HepG2 (cell line): ENCODE measurements around the gene PRKAG1. TPM values are rescaled to one million over a fixed set of nuclear protein-coding genes. Genes with fewer than 3 reads are reported as not detected.

Experiments
- DMAP1 ChIP-seq: IDR thresholded peaks from 2 replicates; pipeline ENCODE4 v1.6.1; 2016
- DPF2 ChIP-seq: sonication (generic); formaldehyde crosslinking; IDR thresholded peaks from 2 replicates; pipeline ENCODE4 v1.4.0; 2020; ENCODE audit warnings: mild to moderate bottlenecking, low read depth, missing genetic modification reagents, borderline replicate concordance
- ELF1 ChIP-seq: sonication (generic); formaldehyde crosslinking; IDR thresholded peaks from 2 replicates; pipeline ENCODE4 v1.4.0; 2020; ENCODE audit warnings: missing genetic modification reagents
- FOXK1 ChIP-seq: sonication (generic); formaldehyde crosslinking; IDR thresholded peaks from 2 replicates; pipeline ENCODE4 v1.4.0; 2020; ENCODE audit warnings: low read depth, missing genetic modification reagents, borderline replicate concordance
- IKZF4 ChIP-seq: sonication (generic); formaldehyde crosslinking; IDR thresholded peaks from 2 replicates; pipeline ENCODE4 v1.5.1; 2020; ENCODE audit warnings: borderline replicate concordance, mild to moderate bottlenecking, low read depth, missing genetic modification reagents; ENCODE audit errors: not compliant biosample characterization
- MBD4 ChIP-seq: IDR thresholded peaks from 2 replicates; pipeline ENCODE4 v1.6.1; 2012; ENCODE audit warnings: low read length, inconsistent platforms, borderline replicate concordance
- MIER3 ChIP-seq: IDR thresholded peaks from 2 replicates; pipeline ENCODE4 v1.6.1; 2016; ENCODE audit warnings: missing compliant biosample characterization, borderline replicate concordance
- NCOA5 ChIP-seq: sonication (generic); formaldehyde crosslinking; IDR thresholded peaks from 2 replicates; pipeline ENCODE4 v1.4.0; 2020; ENCODE audit warnings: missing genetic modification reagents
- NPAS2 ChIP-seq: sonication (generic); formaldehyde crosslinking; IDR thresholded peaks from 2 replicates; pipeline ENCODE4 v1.8.0; 2022; ENCODE audit warnings: mild to moderate bottlenecking, missing genetic modification reagents, borderline replicate concordance
- RBM39 ChIP-seq: fragments of 200-400 bp; formaldehyde crosslinking; IDR thresholded peaks from one replicate; pipeline ENCODE4 v1.6.1; 2018; ENCODE audit warnings: antibody characterized with exemption, mild to moderate bottlenecking, low read depth, low read length; ENCODE audit not compliant: poor library complexity, severe bottlenecking
- REXO4 ChIP-seq: sonication (generic); formaldehyde crosslinking; IDR thresholded peaks from 2 replicates; pipeline ENCODE4 v1.8.0; 2022; ENCODE audit warnings: missing genetic modification reagents, mild to moderate bottlenecking, borderline replicate concordance
- U2AF2 ChIP-seq: fragments of 200-400 bp; formaldehyde crosslinking; IDR thresholded peaks from 2 replicates; pipeline ENCODE4 v1.6.1; 2017; ENCODE audit warnings: low read depth, mild to moderate bottlenecking, low read length
- ZNF12 ChIP-seq: sonication (generic); formaldehyde crosslinking; IDR thresholded peaks from 2 replicates; pipeline ENCODE4 v1.5.0; 2020; ENCODE audit warnings: missing genetic modification reagents
- ZNF569 ChIP-seq: sonication (generic); formaldehyde crosslinking; IDR thresholded peaks from 2 replicates; pipeline ENCODE4 v1.5.0; 2020; ENCODE audit warnings: mild to moderate bottlenecking, missing genetic modification reagents, moderate library complexity, borderline replicate concordance
- ZNF572 ChIP-seq: sonication (generic); formaldehyde crosslinking; IDR thresholded peaks from 2 replicates; pipeline ENCODE4 v1.5.1; 2020; ENCODE audit warnings: mild to moderate bottlenecking, missing genetic modification reagents
- ZNF773 ChIP-seq: sonication (generic); formaldehyde crosslinking; IDR thresholded peaks from 2 replicates; pipeline ENCODE4 v1.4.0; 2020; ENCODE audit warnings: missing genetic modification reagents, borderline replicate concordance
- ZNF891 ChIP-seq: sonication (generic); formaldehyde crosslinking; IDR thresholded peaks from 2 replicates; pipeline ENCODE4 v1.5.0; 2020; ENCODE audit warnings: mild to moderate bottlenecking, missing genetic modification reagents
- ZSCAN9 ChIP-seq: IDR thresholded peaks from 2 replicates; pipeline ENCODE4 v1.6.1; 2016; ENCODE audit warnings: borderline replicate concordance
- polyA plus RNA-seq, 8 experiments: library from polyadenylated mRNA; depleted of rRNA in 3 of 8; stranded (reverse) in 7 of 8; unstranded in 1 of 8; fragments of >200 nt; fragmentation: Illumina TruSeq in 4 of 8; extraction: Trizol in 4 of 8; gene quantifications; 2 replicates each; pipeline versions ENCODE4 v1.2.1 to v1.2.3, GENCODE V29; 2011 to 2016; ENCODE audit warnings: low read depth in 4 of 8, missing spikeins in 1 of 8, mixed read lengths in 1 of 8; ENCODE audit not compliant: insufficient read depth in 1 of 8
- total RNA-seq, 5 experiments: library from RNA; depleted of rRNA; stranded (reverse); fragments of >200 nt; fragmentation: Illumina TruSeq; extraction: Trizol; gene quantifications; 2 replicates each; pipeline ENCODE4 v1.2.3, GENCODE V29; 2016; ENCODE audit warnings: low read depth in 1 of 5
- TF ChIP-seq, protein P1 (sequence below): sonication (generic); formaldehyde crosslinking; conservative IDR thresholded peaks from 2 replicates; pipeline ENCODE4 v1.4.0; 2020; ENCODE audit warnings: missing genetic modification reagents
- TF ChIP-seq, protein P2 (sequence below): sonication (generic); formaldehyde crosslinking; IDR thresholded peaks from 2 replicates; pipeline ENCODE4 v1.9.0; 2021; ENCODE audit warnings: mild to moderate bottlenecking, missing genetic modification reagents
- TF ChIP-seq, protein P3 (sequence below): sonication (generic); formaldehyde crosslinking; IDR thresholded peaks from 2 replicates; pipeline ENCODE4 v1.5.0; 2020; ENCODE audit warnings: mild to moderate bottlenecking, missing genetic modification reagents

PRKAG1 gene
- total and polyA plus RNA-seq, 2 of the 13 experiments (the other 11 are each of a cell fraction or from before 2014, with no cell fraction given): 26.1 to 32.8 TPM

DNA sequence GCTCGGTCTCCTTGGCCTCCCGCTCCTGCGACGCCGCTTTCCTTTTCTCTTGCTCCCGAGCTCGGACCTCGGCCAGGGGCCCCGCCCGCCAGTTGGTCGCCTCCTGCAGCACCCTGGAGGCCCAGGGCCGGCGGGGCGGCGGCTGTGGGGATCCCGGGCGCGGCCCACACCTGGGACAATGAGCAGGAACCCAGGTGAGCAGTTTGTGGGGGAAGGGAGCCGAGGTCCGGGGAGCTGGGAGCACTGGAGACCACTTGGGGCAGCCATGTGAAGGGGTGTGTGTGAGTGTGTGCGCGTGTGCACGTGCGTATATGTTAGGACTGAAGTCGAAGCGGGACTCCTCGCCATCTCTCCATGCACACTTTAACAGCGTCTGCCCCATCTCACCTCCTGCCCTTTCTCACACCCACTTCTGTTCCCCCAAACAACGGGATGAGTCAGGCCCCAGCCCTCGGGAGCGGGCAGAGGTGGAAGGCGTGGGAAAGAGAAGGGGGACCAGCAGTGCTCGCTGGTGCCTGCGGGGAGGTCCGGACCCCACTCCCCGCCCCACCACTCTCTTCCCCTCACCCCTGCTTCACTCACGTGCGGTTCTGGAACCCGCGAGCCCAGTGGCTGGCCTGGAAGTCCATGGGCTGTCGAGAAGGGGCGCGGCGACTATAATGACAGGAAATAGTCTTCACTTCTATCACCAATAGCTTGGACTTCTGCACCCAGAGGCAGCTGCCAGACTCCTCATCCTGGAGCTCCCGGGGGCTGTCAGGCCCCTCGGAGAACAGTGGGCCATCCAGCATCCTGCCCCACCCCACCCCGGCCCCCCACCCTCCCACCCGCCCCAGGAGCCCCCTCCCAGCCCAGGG, 19.9 kb downstream of the PRKAG1 start (continued):
- TF ChIP-seq NCOA5 (CRISPR knock-in tag): no peak
- no peak for TF ChIP-seq FOXK1 (CRISPR knock-in tag)
- peak; percentile 33; the same call in 1 of the 2 replicates for TF ChIP-seq REXO4
- TF ChIP-seq DMAP1: peak; percentile 66; the same call in 1 of the 2 replicates
- TF ChIP-seq ZNF12 (CRISPR knock-in tag): peak; percentile 68; the same call in 1 of the 2 replicates
- TF ChIP-seq DPF2: no peak
- TF ChIP-seq ELF1 (CRISPR knock-in tag): no peak
- no peak for TF ChIP-seq ZNF569 (CRISPR knock-in tag)
- no peak for TF ChIP-seq U2AF2
- peak; percentile 94 for TF ChIP-seq ZNF773 (CRISPR knock-in tag)
- TF ChIP-seq, protein P1, sequence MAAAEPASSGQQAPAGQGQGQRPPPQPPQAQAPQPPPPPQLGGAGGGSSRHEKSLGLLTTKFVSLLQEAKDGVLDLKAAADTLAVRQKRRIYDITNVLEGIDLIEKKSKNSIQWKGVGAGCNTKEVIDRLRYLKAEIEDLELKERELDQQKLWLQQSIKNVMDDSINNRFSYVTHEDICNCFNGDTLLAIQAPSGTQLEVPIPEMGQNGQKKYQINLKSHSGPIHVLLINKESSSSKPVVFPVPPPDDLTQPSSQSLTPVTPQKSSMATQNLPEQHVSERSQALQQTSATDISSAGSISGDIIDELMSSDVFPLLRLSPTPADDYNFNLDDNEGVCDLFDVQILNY: no peak
- no peak for TF ChIP-seq MIER3 (CRISPR knock-in tag)
- no peak for TF ChIP-seq RBM39
- 0 out of 2 replicates have a peak, but pooled peaks have one; percentile 48 for TF ChIP-seq ZNF572
- peak; percentile 91 for TF ChIP-seq ZNF891 (CRISPR knock-in tag)
- peak; percentile 56; the same call in 1 of the 2 replicates for TF ChIP-seq ZSCAN9 (CRISPR knock-in tag)
- no peak for TF ChIP-seq MBD4
- TF ChIP-seq, protein P2, sequence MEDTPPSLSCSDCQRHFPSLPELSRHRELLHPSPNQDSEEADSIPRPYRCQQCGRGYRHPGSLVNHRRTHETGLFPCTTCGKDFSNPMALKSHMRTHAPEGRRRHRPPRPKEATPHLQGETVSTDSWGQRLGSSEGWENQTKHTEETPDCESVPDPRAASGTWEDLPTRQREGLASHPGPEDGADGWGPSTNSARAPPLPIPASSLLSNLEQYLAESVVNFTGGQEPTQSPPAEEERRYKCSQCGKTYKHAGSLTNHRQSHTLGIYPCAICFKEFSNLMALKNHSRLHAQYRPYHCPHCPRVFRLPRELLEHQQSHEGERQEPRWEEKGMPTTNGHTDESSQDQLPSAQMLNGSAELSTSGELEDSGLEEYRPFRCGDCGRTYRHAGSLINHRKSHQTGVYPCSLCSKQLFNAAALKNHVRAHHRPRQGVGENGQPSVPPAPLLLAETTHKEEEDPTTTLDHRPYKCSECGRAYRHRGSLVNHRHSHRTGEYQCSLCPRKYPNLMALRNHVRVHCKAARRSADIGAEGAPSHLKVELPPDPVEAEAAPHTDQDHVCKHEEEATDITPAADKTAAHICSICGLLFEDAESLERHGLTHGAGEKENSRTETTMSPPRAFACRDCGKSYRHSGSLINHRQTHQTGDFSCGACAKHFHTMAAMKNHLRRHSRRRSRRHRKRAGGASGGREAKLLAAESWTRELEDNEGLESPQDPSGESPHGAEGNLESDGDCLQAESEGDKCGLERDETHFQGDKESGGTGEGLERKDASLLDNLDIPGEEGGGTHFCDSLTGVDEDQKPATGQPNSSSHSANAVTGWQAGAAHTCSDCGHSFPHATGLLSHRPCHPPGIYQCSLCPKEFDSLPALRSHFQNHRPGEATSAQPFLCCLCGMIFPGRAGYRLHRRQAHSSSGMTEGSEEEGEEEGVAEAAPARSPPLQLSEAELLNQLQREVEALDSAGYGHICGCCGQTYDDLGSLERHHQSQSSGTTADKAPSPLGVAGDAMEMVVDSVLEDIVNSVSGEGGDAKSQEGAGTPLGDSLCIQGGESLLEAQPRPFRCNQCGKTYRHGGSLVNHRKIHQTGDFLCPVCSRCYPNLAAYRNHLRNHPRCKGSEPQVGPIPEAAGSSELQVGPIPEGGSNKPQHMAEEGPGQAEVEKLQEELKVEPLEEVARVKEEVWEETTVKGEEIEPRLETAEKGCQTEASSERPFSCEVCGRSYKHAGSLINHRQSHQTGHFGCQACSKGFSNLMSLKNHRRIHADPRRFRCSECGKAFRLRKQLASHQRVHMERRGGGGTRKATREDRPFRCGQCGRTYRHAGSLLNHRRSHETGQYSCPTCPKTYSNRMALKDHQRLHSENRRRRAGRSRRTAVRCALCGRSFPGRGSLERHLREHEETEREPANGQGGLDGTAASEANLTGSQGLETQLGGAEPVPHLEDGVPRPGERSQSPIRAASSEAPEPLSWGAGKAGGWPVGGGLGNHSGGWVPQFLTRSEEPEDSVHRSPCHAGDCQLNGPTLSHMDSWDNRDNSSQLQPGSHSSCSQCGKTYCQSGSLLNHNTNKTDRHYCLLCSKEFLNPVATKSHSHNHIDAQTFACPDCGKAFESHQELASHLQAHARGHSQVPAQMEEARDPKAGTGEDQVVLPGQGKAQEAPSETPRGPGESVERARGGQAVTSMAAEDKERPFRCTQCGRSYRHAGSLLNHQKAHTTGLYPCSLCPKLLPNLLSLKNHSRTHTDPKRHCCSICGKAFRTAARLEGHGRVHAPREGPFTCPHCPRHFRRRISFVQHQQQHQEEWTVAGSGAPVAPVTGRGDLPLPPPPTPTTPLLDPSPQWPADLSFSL (CRISPR knock-in tag): no peak
- TF ChIP-seq, protein P3, sequence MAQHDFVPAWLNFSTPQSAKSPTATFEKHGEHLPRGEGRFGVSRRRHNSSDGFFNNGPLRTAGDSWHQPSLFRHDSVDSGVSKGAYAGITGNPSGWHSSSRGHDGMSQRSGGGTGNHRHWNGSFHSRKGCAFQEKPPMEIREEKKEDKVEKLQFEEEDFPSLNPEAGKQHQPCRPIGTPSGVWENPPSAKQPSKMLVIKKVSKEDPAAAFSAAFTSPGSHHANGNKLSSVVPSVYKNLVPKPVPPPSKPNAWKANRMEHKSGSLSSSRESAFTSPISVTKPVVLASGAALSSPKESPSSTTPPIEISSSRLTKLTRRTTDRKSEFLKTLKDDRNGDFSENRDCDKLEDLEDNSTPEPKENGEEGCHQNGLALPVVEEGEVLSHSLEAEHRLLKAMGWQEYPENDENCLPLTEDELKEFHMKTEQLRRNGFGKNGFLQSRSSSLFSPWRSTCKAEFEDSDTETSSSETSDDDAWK (CRISPR knock-in tag): no peak
- TF ChIP-seq IKZF4 (CRISPR knock-in tag): peak; percentile 90
- TF ChIP-seq NPAS2 (CRISPR knock-in tag): no peak
